Activated CD4-positive, alpha-beta T cell treated with anti-CD3 and anti-CD28 coated beads for 36 hours (primary cell): Measurements from ENCODE around the gene NCAPG2. TPM values are rescaled to one million over a fixed set of nuclear protein-coding genes. Genes with fewer than 3 reads are reported as not detected.
"Not testable (repeated sequence)": the region's sequence is repeated elsewhere in the genome, so short reads cannot be mapped to it uniquely, and the experiment has no call there.

Experiments used
- ATAC-seq: fragments of 200-7000 bp; cut with Tn5 transposase; one replicate; pipeline ENCODE4 v1.10.0; 2021; ENCODE audit warnings: mild to moderate bottlenecking, moderate library complexity
- CTCF ChIA-PET: fragments of 350-600 bp; sonication (Branson Sonifier 250); formaldehyde crosslinking; loops from one replicate; lab custom pipeline; 2021; ENCODE audit warnings: antibody characterized with exemption; lab: Charles Lee
- POLR2A ChIA-PET: fragments of 350-600 bp; sonication (Branson Sonifier 250); formaldehyde crosslinking; loops from one replicate; lab custom pipeline; 2021; ENCODE audit warnings: antibody characterized with exemption, inconsistent platforms; lab: Charles Lee
- DNase-seq: peaks from one replicate; pipeline ENCODE4 v3.0.0-alpha.2; 2020
- H3K27ac Mint-ChIP-seq: one replicate; pipeline ENCODE4 v1.8.0; 2021; ENCODE audit warnings: mixed read lengths
- H3K27me3 Mint-ChIP-seq: one replicate; pipeline ENCODE4 v1.8.0; 2021; ENCODE audit warnings: mixed read lengths
- H3K36me3 Mint-ChIP-seq: one replicate; pipeline ENCODE4 v1.8.0; 2021; ENCODE audit warnings: low read depth, mixed read lengths
- H3K4me1 Mint-ChIP-seq: one replicate; pipeline ENCODE4 v1.8.0; 2021; ENCODE audit warnings: mixed read lengths
- H3K4me3 Mint-ChIP-seq: one replicate; pipeline ENCODE4 v1.8.0; 2021; ENCODE audit warnings: mild to moderate bottlenecking, moderate library complexity, mixed read lengths
- H3K9me3 Mint-ChIP-seq: one replicate; pipeline ENCODE4 v1.8.0; 2021; ENCODE audit warnings: low read depth, mixed read lengths
- intact Hi-C, 2 experiments: fragments of 100-400 bp; cut with DNase I in 1 of 2; cut with micrococcal nuclease in 1 of 2; formaldehyde crosslinking; loops; one replicate each; pipeline versions ENCODE4 v1.14.2 to v1.15.1; 2022 to 2024; cut with DNase I, micrococcal nuclease
- total RNA-seq, 2 experiments: library from RNA; stranded (reverse); gene quantifications; one replicate each; pipeline ENCODE4 v1.2.3, GENCODE V29; 2021

Gene NCAPG2
- total RNA-seq, 2 experiments from 2014 or later, result 85.4 to 127 TPM

DNA sequence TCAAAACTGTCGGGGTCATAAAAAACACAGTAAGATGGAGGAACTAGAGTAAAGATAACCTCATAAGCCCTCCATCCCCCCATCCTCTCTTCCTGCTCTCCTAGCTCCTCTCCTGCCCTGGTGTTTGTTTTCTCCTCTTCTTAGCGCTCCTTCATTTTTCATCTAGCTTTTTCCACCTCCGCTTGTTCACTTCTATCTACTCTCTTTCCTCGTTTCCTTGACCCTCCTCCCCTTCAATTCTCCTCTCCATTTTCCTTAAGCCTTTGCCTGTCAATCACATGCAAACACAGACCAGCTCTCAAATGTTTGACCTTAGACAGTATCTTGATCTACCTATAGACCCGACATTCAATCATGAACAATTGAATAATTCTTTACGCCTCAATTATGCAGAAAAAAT, 10.0 kb downstream of the NCAPG2 start:
- ChIA-PET POLR2A (no interaction called here), CTCF (no interaction called here)

DNA sequence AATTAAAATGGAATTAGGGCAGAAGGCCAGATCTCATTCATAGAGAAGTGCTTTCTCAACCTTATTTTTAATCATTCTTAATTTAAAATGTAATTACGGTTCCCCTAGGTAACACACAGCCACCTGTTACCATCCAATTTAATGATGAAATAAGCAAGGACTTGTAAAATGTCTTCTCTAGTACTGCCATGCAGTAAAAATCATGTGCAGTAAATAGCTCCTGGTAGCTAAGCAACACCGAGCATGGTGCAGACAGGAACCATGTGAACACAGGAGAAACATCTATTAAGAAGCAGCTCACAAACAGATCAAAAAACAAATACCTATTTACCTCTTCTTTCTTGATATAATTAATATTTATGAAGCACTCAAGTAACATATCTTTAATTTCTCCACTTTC, 15.1 kb downstream of the NCAPG2 start:
- ATAC-seq, result no peak
- no peaks in the 10 kb centered on the region for H3K27me3 Mint-ChIP-seq
- H3K4me1 Mint-ChIP-seq, result peaks cover 4% of the 10 kb centered on the region
- CTCF ChIA-PET, result interaction anchor here (0.8 to 1.0 kb wide), 2 partner anchors 10 to 192 kb away, joined by 3 to 4 read pairs; no protein-coding TSS in a partner anchor
- POLR2A ChIA-PET, result interaction anchor here (0.7 kb wide), 2 partner anchors 1070 to 1294 kb away, joined by 3 read pairs; no protein-coding TSS in a partner anchor
- no peaks in the 10 kb centered on the region for H3K9me3 Mint-ChIP-seq
- H3K36me3 Mint-ChIP-seq, result peaks cover 43% of the 10 kb centered on the region
- intact Hi-C loops, result no loop called here
- no peak overlapping the region for H3K4me3 Mint-ChIP-seq
- H3K27ac Mint-ChIP-seq, result no peak overlapping the region
- DNase-seq, result no peak

More for the DNA sequence above, 10.0 kb downstream of the NCAPG2 start:
- no peak overlapping the region for H3K4me3 Mint-ChIP-seq
- no peaks in the 10 kb centered on the region for H3K27me3 Mint-ChIP-seq
- ATAC-seq (no peak), DNase-seq (no peak)
- H3K36me3 Mint-ChIP-seq, result peaks cover 51% of the 10 kb centered on the region
- intact Hi-C loops, result no loop called here
- H3K4me1 Mint-ChIP-seq, result peaks cover 25% of the 10 kb centered on the region
- H3K9me3 Mint-ChIP-seq, result no peaks in the 10 kb centered on the region
- H3K27ac Mint-ChIP-seq, result peak overlapping the region; percentile 0

DNA sequence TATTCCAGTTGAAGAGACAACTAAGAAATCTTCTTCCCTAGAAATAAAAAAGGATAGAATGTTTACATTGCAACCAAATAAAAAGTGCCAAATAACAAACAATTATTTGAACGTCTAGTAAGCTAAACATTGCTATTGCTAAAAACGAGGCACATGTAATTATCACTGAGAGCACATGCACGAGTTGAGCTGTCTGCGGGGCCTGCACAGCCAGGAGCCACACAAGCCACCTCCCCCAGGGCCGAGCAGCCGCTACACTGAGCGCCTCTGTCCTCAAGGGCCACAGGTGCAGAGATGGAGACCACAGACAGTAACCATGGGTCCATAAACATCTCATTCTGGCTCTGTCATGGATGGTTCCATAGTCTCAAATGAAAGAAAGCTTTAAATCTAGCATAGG, 17.2 kb downstream of the NCAPG2 start:
- no peaks in the 10 kb centered on the region for H3K4me1 Mint-ChIP-seq
- H3K27me3 Mint-ChIP-seq, result no peaks in the 10 kb centered on the region
- DNase-seq, result no peak
- H3K9me3 Mint-ChIP-seq, result no peaks in the 10 kb centered on the region
- ChIA-PET POLR2A (no interaction called here), CTCF (interaction anchor here (0.6 to 1.4 kb wide), 2 partner anchors 11 to 343 kb away, joined by 4 to 5 read pairs; no protein-coding TSS in a partner anchor)
- H3K27ac Mint-ChIP-seq, result no peak overlapping the region
- intact Hi-C loops, result no loop called here
- H3K4me3 Mint-ChIP-seq, result no peak overlapping the region
- no peak for ATAC-seq
- peaks cover 55% of the 10 kb centered on the region for H3K36me3 Mint-ChIP-seq

DNA sequence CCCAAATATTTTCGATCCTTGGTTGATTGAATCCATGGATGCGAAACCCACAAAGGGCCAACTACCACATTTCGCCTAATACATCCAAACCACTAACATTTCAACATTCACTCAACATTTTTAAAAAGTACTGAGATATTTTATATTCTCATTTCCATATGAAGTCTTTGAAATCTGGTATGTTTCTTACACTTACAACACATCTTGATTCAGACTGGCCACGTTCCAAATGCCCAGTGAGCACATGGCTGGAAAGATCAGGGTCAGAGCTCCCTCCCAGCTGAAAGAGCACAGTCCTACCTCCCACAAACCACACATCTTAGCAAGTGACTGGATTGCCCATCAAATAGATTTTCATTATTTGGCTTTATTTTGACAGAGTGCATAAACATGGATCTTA, 18.9 kb downstream of the NCAPG2 start:
- no peak overlapping the region for H3K4me3 Mint-ChIP-seq
- intact Hi-C loops, result no loop called here
- ChIA-PET POLR2A (no interaction called here), CTCF (no interaction called here)
- H3K9me3 Mint-ChIP-seq, result no peaks in the 10 kb centered on the region
- no peaks in the 10 kb centered on the region for H3K27me3 Mint-ChIP-seq
- no peaks in the 10 kb centered on the region for H3K4me1 Mint-ChIP-seq
- H3K36me3 Mint-ChIP-seq, result peaks cover 53% of the 10 kb centered on the region
- no peak overlapping the region for H3K27ac Mint-ChIP-seq
- DNase-seq (no peak), ATAC-seq (no peak)

DNA sequence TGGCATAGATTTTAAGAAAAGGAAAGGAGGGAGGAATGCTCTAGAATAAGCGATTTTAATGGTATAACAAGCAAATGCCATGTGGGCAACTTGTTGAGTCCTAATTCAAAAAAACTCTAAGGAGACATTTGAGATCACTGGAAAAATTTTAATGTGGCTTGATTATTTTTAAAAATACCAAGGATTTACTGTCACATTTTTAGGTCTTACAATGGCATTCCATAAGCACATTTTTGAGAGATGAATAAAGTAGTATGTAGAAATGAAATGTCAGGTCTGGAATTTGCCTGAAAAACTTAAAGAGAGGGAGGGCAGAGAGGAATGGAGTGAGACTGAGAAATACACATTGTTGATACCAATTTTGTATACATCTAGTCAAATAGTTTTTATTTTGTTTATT, 20.3 kb downstream of the NCAPG2 start:
- ATAC-seq (no peak), DNase-seq (no peak)
- POLR2A ChIA-PET, result interaction anchor here (0.6 kb wide), 1 partner anchor 69 kb away, joined by 4 read pairs; no protein-coding TSS in a partner anchor
- Mint-ChIP-seq H3K27me3 (no peaks in the 10 kb centered on the region), H3K27ac (no peak overlapping the region), H3K9me3 (no peaks in the 10 kb centered on the region), H3K4me3 (no peak overlapping the region), H3K36me3 (peaks cover 57% of the 10 kb centered on the region), H3K4me1 (no peaks in the 10 kb centered on the region)
- intact Hi-C loops, result no loop called here
- CTCF ChIA-PET, result no interaction called here

DNA sequence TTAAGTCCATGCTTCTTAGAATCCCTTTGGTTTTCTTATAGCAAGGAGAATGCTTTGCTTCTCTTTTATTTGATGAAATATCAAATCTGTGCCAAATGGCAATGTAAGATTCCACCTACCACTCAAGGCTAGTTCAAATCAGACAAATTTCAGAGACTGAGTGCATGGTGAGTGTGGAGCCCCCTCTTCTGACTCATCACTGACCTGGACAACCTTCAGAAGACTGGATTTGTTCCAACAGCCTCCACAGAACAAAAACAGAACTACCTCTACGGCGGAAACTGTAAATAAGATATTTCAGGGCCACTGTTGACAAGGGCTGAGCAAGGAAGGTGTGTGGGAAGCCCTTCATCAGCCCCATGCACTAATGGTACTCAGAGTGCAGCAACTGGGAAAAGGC, 21.1 kb downstream of the NCAPG2 start:
- Mint-ChIP-seq H3K4me1 (no peaks in the 10 kb centered on the region), H3K9me3 (no peaks in the 10 kb centered on the region), H3K27me3 (no peaks in the 10 kb centered on the region), H3K27ac (no peak overlapping the region), H3K36me3 (peaks cover 57% of the 10 kb centered on the region), H3K4me3 (no peak overlapping the region)
- CTCF ChIA-PET, result no interaction called here
- POLR2A ChIA-PET, result no interaction called here
- intact Hi-C loops, result no loop called here
- DNase-seq (no peak), ATAC-seq (no peak)

DNA sequence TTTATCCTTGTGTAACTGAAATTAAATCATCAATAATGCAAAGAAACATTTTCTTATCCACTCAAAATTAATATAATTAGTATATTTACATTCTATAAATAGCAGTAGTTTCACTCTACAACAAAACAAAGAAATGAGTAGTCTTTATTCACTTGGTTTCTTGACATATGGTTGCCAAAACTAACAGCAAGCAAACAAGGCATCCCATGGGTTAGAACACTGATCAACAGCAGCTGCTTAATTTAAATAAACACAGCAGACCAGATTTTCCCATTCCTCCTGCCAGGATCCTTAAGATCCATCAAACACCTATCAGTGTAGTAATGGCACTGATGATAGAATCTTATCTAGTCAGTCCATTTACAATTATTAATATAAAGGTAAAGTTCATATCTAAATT, 22.1 kb downstream of the NCAPG2 start:
- no peak overlapping the region for H3K27ac Mint-ChIP-seq
- no peaks in the 10 kb centered on the region for H3K27me3 Mint-ChIP-seq
- CTCF ChIA-PET, result no interaction called here
- ATAC-seq, result no peak
- H3K4me3 Mint-ChIP-seq, result no peak overlapping the region
- H3K36me3 Mint-ChIP-seq, result peaks cover 53% of the 10 kb centered on the region
- H3K4me1 Mint-ChIP-seq, result no peaks in the 10 kb centered on the region
- POLR2A ChIA-PET, result no interaction called here
- no peaks in the 10 kb centered on the region for H3K9me3 Mint-ChIP-seq
- intact Hi-C loops, result no loop called here
- no peak for DNase-seq

DNA sequence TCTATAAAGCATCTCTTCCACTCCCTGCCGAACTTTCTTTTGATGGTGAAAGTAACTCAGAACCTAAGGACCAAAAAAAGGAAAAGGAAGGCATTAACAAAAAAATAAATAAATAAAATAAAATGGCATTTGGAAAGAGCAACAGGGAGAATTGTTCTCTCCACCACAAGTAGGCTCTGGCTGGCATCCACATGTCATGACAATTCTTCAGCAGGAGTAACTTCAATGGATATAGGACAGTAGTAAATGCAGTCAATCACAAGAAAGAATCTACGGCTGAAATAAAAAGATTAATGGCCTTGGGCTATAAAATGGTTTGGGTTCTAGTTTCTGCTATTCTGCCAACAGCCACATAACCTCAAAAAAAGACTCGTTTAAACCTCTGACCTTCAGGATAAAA, 23.9 kb downstream of the NCAPG2 start:
- H3K4me1 Mint-ChIP-seq, result peaks cover 5% of the 10 kb centered on the region
- peaks cover 56% of the 10 kb centered on the region for H3K36me3 Mint-ChIP-seq
- H3K4me3 Mint-ChIP-seq, result no peak overlapping the region
- H3K27me3 Mint-ChIP-seq, result no peaks in the 10 kb centered on the region
- no peak overlapping the region for H3K27ac Mint-ChIP-seq
- ATAC-seq, result no peak
- intact Hi-C loops, result no loop called here
- POLR2A ChIA-PET, result no interaction called here
- no peaks in the 10 kb centered on the region for H3K9me3 Mint-ChIP-seq
- CTCF ChIA-PET, result interaction anchor here (1.2 to 2.7 kb wide), 2 partner anchors 11 to 204 kb away, joined by 3 to 10 read pairs; no protein-coding TSS in a partner anchor
- DNase-seq, result no peak

DNA sequence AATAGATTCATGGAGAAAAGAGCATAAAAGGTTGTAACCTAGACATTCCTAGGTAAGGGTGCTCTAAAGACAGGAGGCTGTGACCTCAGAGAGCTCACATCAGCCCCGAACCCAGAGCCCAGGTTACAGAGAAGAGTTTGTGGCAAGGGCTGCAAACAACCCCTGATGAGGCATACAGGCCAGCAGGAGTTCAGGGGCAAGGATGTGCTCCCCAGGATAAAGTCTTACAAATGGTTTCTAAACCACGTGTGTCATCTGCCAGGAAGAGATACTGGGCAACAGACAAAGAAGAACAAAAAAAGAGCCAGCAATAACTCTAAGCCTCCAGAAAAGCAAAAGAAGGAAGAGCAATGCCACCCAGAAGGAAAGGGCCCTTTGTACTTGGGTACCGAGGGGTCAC, 27.7 kb downstream of the NCAPG2 start:
- ChIA-PET CTCF (interaction anchor here (1.2 kb wide), 1 partner anchor 10 kb away, joined by 5 read pairs; no protein-coding TSS in a partner anchor), POLR2A (no interaction called here)
- Mint-ChIP-seq H3K27me3 (no peaks in the 10 kb centered on the region), H3K9me3 (no peaks in the 10 kb centered on the region), H3K36me3 (peaks cover 67% of the 10 kb centered on the region), H3K4me1 (peaks cover 5% of the 10 kb centered on the region), H3K27ac (no peak overlapping the region), H3K4me3 (no peak overlapping the region)
- ATAC-seq, result peak; percentile 55
- no peak for DNase-seq
- intact Hi-C loops, result no loop called here

DNA sequence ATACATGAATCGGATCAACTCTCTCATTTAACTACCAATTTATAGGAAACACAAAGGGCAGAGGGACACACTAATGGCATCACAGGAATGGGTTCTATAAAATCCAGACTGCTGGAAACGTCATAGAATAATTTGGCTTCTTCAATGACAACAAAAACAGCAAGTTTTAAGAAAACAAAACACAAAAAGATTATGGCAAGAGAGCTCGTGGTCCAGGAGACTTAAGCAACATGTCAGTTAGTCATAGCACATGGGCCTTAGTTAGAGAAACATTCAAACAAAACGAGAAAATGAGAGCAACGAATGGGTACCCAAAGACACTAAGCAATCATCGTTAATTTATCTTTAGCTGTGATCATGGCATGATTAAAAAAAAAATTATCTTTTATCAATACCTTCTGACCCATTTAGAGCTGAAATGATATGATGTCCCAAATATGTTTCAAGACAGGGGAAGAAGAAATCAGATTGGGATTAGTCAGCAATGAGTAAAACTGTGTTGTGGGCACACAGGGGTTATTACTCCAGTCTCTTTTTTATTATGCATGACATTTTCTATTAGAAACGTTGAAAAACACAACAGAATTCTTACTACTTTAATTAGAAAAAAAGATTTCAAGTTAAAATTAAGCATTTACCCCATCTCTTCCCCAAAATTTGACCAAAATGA, 28.3 kb downstream of the NCAPG2 start:
- intact Hi-C loops, result no loop called here
- H3K36me3 Mint-ChIP-seq, result peaks cover 70% of the 10 kb centered on the region
- ChIA-PET POLR2A (no interaction called here), CTCF (interaction anchor here (0.6 to 1.2 kb wide), 2 partner anchors 11 to 263 kb away, joined by 3 to 5 read pairs; no protein-coding TSS in a partner anchor)
- ATAC-seq, result no peak
- no peak overlapping the region for H3K4me3 Mint-ChIP-seq
- H3K27me3 Mint-ChIP-seq, result no peaks in the 10 kb centered on the region
- no peak for DNase-seq
- H3K4me1 Mint-ChIP-seq, result peaks cover 5% of the 10 kb centered on the region
- H3K27ac Mint-ChIP-seq, result no peak overlapping the region
- H3K9me3 Mint-ChIP-seq, result no peaks in the 10 kb centered on the region

DNA sequence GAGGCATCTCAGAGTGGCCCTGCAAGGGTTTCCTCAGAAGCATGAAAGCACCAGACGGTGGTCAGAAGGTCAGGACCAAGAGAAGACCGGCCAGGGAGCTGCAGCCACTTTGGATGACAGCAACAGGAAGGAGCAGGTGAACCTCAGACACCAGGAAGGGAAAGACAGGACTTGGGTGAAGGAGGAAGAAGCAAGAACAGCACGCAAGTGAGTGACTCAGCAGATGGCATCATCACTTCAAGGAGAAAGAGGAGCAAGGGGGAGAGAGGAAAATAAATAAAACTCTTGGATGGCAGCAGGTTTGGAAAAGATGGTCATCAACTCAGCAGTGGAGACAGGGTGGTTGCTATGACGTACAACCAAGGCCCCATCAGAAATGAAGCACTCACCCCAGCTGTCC, 31.6 kb downstream of the NCAPG2 start:
- ChIA-PET CTCF (no interaction called here), POLR2A (no interaction called here)
- ATAC-seq (no peak), DNase-seq (no peak)
- H3K4me3 Mint-ChIP-seq, result no peak overlapping the region
- H3K9me3 Mint-ChIP-seq, result no peaks in the 10 kb centered on the region
- H3K4me1 Mint-ChIP-seq, result peaks cover 5% of the 10 kb centered on the region
- peaks cover 67% of the 10 kb centered on the region for H3K36me3 Mint-ChIP-seq
- H3K27me3 Mint-ChIP-seq, result no peaks in the 10 kb centered on the region
- intact Hi-C loops, result no loop called here
- H3K27ac Mint-ChIP-seq, result peak overlapping the region; percentile 18

DNA sequence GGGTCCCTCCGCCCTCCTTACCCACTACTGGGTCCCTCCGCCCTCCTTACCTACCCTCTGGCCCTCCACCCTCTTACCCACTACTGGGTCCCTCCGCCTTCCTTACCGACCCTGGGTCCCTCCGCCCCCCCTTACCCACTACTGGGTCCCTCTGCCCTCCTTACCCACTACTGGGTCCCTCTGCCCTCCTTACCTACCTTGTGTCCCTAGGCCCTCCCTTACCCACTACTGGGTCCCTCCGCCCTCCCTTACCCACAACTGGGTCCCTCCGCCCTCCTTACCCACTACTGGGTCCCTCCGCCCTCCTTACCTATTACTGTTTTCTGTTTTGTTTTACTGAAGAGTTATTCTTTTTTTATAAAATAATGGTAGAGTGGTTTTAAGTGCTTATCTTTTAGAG, 36.5 kb downstream of the NCAPG2 start:
- intact Hi-C loops, CTCF ChIA-PET, H3K4me3 Mint-ChIP-seq: not testable (repeated sequence)

More for the DNA sequence above, 36.5 kb downstream of the NCAPG2 start:
- H3K27ac Mint-ChIP-seq, H3K9me3 Mint-ChIP-seq, ATAC-seq, H3K27me3 Mint-ChIP-seq, POLR2A ChIA-PET, DNase-seq: not testable (repeated sequence)
- peaks cover 47% of the 10 kb centered on the region for H3K36me3 Mint-ChIP-seq
- H3K4me1 Mint-ChIP-seq, result peaks cover 11% of the 10 kb centered on the region
